Measurements from ENCODE around the gene STX10. TPM values are rescaled to one million over a fixed set of nuclear protein-coding genes. Genes with fewer than 3 reads are reported as not detected.

The STX10 gene
- polyA plus RNA-seq, 1 donor, result 49.0 TPM

DNA sequence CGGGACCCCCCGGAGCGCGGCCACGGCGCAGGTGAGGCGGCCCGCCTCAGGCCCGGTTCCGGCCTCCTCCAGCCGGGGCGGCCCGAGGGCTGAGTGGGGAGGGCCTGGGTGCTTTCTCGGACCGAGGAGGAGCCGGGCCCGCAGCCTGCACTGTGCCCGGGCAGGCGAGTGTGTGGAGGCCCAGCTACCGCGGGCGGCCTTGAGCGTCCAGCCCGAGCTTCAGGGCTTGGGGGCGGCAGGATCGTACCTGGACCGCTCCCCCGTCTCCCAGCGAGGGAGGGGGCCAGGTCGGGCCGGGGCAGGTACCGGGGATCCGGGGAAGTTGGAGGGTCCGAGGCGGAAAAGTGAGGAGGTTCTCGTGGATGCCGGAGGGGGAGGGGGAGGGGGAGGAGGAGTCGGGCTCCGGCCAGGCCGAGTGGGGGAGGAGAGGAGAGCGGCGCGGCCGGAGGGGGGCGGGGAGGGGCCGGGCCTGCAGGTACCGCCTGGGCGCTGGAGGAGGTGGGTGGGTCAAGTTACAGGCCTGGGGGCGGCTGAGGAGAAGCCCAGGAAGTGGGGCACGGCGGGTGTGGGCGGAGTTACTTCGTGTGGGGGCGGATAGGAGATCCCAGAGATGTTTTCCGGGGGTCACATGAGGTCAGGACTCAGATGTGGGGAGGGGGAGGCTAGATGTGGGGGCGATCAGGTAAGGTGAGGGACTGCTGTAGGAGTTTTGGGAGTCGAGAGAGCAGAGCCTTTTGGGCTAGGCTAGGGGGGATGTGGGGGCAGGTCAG lies 31.6 kb downstream of the STX10 start:
- no CpG with 5 or more reads among the region's 57 CpGs for WGBS (ENCODE audit: insufficient coverage, low lambda C conversion rate)
- no peaks in the 10 kb centered on the region for H3K27me3 ChIP-seq (ENCODE audit: control insufficient read depth, insufficient read depth, low read length)
- H3K27ac ChIP-seq (ENCODE audit: low read length), result no peak overlapping the region
- peaks cover 25% of the 10 kb centered on the region for H3K4me1 ChIP-seq (ENCODE audit: control insufficient read depth, insufficient read depth, low read length)
- DNase-seq, result peak in 1 of 2 donors; percentile 48
- H3K36me3 ChIP-seq (ENCODE audit: control insufficient read depth, insufficient read depth, low read length), result peaks cover 14% of the 10 kb centered on the region
- peak overlapping the region; percentile 90 for H3K4me3 ChIP-seq (ENCODE audit: low read length)
- no peaks in the 10 kb centered on the region for H3K9me3 ChIP-seq (ENCODE audit: control insufficient read depth, low read depth, low read length)

DNA sequence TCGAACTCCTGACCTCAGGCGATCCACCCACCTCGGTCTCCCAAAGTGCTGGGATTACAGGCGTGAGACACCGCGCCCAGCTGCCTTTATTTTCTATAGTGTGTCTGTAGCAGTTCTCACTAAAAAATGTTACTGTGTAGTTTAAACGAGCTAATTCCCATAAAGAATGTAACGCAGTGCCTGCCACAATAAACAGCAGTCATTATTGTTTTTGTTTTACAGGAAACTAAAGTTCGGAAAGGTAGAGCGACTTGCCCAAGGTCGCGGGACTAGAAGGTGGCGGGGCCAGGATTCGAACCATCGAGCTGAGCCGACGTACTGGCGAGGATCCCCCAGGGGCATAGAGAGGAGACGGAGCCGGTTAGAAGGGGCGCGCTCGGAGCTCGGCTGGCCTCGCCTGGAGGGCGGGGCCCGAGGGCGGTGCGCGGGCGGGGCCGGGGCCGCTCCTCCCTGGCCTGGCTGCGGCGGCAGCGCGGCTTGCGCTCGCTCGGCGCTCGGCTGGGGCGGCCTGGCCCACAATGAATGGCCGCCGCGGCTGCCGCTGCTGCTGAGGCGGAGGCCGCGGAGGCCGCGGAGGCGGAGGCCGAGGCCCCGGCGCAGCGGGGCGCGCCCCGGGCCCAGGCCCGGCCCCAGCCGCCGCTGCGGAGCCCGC lies 32.3 kb downstream of the STX10 start, which contains the start of gene NACC1:
NACC1 (plus strand) TSS at position 493 of the 652 bp plus-strand sequence. CDS start 16,944 bp downstream, outside the sequence.
- Histone ChIP-seq H3K4me1 (ENCODE audit: control insufficient read depth, insufficient read depth, low read length) (peaks cover 25% of the 10 kb centered on the region), H3K36me3 (ENCODE audit: control insufficient read depth, insufficient read depth, low read length) (peaks cover 18% of the 10 kb centered on the region), H3K9me3 (ENCODE audit: control insufficient read depth, low read depth, low read length) (no peaks in the 10 kb centered on the region), H3K4me3 (ENCODE audit: low read length) (peak within 1 kb of the TSS; percentile 97), H3K27ac (ENCODE audit: low read length) (peak within 1 kb of the TSS; percentile 45), H3K27me3 (ENCODE audit: control insufficient read depth, insufficient read depth, low read length) (no peaks in the 10 kb centered on the region)
- peak; percentile 87 to 91 for DNase-seq
- no CpG with 5 or more reads among the region's 65 CpGs for WGBS (ENCODE audit: insufficient coverage, low lambda C conversion rate)

DNA sequence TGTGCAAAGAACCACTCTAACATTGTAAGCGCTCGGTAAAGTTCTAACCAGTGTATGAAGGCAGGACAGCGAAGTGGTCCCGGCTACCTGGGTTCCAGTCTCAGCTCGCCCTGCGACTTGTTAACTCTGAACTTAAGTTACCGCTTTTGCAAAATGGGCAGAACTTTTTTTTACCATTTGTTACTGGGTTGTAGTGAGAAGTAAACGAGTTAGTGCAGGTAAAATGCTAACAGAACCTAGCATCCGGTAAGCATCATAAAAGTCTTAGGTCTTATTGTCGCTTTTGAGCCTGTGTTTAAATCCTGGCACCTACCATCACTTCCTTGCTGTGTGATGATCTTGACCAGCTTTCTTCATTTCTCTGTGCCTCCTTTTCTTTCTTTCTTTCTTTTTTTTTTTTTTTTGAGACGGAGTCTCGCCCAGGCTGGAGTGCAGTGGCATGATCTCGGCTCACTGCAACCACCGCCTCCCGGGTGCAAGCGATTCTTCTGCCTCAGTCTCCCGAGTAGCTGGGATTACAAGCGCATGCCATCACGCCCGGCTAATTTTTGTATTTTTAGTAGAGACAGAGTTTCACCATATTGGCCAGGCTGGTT lies 32.9 kb downstream of the STX10 start:
- no peak for DNase-seq
- peak overlapping the region; percentile 97 for H3K4me3 ChIP-seq (ENCODE audit: low read length)
- no peaks in the 10 kb centered on the region for H3K27me3 ChIP-seq (ENCODE audit: control insufficient read depth, insufficient read depth, low read length)
- H3K36me3 ChIP-seq (ENCODE audit: control insufficient read depth, insufficient read depth, low read length), result peaks cover 24% of the 10 kb centered on the region
- no peaks in the 10 kb centered on the region for H3K9me3 ChIP-seq (ENCODE audit: control insufficient read depth, low read depth, low read length)
- H3K4me1 ChIP-seq (ENCODE audit: control insufficient read depth, insufficient read depth, low read length), result peaks cover 22% of the 10 kb centered on the region
- WGBS (ENCODE audit: insufficient coverage, low lambda C conversion rate), result 0% methylated on average over 1 of the region's 20 CpGs
- peak overlapping the region; percentile 45 for H3K27ac ChIP-seq (ENCODE audit: low read length)

DNA sequence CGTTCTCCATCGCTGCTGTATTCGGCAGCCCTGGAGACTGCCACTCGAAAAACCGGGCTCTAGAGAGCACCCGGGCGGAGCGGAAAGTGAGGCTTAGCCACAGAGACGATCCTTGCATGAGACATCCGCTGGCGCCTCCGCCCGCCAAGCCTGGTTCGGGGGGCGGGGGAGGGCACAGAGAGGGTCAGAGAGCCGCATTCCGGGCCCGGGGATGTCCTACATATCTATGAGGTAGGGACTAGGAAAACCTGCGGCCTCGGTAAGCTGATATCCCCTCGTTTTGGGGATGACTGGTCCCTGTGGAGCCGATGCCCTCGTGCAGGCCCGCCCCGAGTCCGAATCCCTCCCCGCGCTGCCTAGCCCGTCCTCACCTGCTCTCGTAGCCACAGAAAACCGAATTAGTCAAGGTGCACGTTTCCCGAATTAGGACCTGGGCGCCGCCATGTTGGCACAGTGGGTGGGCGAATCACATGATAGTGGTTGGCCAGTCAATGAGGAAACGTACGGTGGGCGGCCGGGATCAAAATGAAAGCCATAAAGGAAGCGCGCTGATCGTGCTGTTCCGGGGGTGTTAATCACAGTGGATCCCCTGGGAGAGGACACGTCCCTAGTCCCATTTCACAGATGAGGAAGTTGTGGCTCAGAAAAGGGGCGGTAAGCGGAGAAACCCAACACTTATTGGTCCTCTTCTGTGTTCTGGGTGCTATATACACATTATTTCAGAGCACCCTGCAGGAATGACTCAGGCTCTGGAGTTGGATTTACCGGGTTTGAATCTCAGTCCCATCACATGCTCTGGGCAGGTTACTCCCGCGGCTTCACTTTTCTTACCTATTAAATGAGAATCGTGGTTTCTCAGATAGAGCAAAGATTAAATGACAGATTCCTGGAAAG lies 33.6 kb downstream of the STX10 start, which contains the start of gene TRMT1:
TRMT1 (minus strand) TSS at position 459 of the 894 bp plus-strand sequence; CDS start at position 118, 341 bp downstream.
- Histone ChIP-seq H3K27me3 (ENCODE audit: control insufficient read depth, insufficient read depth, low read length) (no peaks in the 10 kb centered on the region), H3K9me3 (ENCODE audit: control insufficient read depth, low read depth, low read length) (no peaks in the 10 kb centered on the region), H3K27ac (ENCODE audit: low read length) (peak within 1 kb of the TSS; percentile 45), H3K4me1 (ENCODE audit: control insufficient read depth, insufficient read depth, low read length) (peaks cover 16% of the 10 kb centered on the region), H3K4me3 (ENCODE audit: low read length) (peak within 1 kb of the TSS; percentile 97), H3K36me3 (ENCODE audit: control insufficient read depth, insufficient read depth, low read length) (peaks cover 21% of the 10 kb centered on the region)
- WGBS (ENCODE audit: insufficient coverage, low lambda C conversion rate), result no CpG with 5 or more reads among the region's 51 CpGs
- peak; percentile 88 to 93 for DNase-seq

DNA sequence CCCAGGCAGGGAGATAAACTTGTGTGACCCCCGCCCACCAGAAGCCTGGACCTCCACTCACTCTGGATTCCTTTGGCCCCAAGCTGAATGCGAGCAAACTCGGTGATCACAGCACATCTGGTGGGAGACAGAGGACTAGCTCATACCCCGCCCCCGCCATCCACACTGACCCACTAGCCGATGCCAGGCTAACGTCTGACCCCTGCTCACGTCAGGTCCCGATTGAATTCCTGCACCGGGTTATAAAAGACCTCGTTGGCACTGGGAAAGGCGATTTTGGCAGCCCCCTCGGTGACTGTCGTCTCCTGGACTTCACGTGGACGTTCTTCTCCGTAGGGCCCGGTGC lies 34.3 kb downstream of the STX10 start:
- H3K36me3 ChIP-seq (ENCODE audit: control insufficient read depth, insufficient read depth, low read length), result peaks cover 20% of the 10 kb centered on the region
- H3K4me3 ChIP-seq (ENCODE audit: low read length), result peak overlapping the region; percentile 97
- H3K27ac ChIP-seq (ENCODE audit: low read length), result no peak overlapping the region
- no peaks in the 10 kb centered on the region for H3K9me3 ChIP-seq (ENCODE audit: control insufficient read depth, low read depth, low read length)
- no CpG with 5 or more reads among the region's 18 CpGs for WGBS (ENCODE audit: insufficient coverage, low lambda C conversion rate)
- no peaks in the 10 kb centered on the region for H3K27me3 ChIP-seq (ENCODE audit: control insufficient read depth, insufficient read depth, low read length)
- DNase-seq, result no peak
- H3K4me1 ChIP-seq (ENCODE audit: control insufficient read depth, insufficient read depth, low read length), result peaks cover 16% of the 10 kb centered on the region

DNA sequence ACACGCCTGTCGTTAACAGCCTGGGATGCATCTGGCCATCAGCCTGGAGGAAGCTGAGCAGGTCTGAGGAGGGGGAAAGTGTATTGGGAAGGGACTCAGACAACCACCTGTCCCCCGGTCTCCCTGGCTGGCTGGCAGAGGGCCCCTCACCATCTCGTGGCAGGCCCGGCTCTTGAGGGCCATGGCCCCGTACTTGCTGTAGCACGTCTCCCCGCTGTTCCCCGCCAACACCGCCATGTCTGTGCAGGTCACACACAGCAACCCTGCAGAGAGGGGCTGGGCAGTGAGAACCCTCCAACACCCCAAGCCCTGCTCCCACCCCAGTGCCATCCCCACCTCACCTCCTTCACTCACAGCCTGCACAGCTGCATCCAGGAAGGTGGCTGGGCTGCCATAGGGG lies 37.6 kb downstream of the STX10 start:
- H3K4me3 ChIP-seq (ENCODE audit: low read length), result no peak overlapping the region
- DNase-seq, result no peak
- peaks cover 8% of the 10 kb centered on the region for H3K4me1 ChIP-seq (ENCODE audit: control insufficient read depth, insufficient read depth, low read length)
- H3K9me3 ChIP-seq (ENCODE audit: control insufficient read depth, low read depth, low read length), result no peaks in the 10 kb centered on the region
- no peaks in the 10 kb centered on the region for H3K27me3 ChIP-seq (ENCODE audit: control insufficient read depth, insufficient read depth, low read length)
- no peak overlapping the region for H3K27ac ChIP-seq (ENCODE audit: low read length)
- H3K36me3 ChIP-seq (ENCODE audit: control insufficient read depth, insufficient read depth, low read length), result peaks cover 35% of the 10 kb centered on the region
- WGBS (ENCODE audit: insufficient coverage, low lambda C conversion rate), result no CpG with 5 or more reads among the region's 10 CpGs

DNA sequence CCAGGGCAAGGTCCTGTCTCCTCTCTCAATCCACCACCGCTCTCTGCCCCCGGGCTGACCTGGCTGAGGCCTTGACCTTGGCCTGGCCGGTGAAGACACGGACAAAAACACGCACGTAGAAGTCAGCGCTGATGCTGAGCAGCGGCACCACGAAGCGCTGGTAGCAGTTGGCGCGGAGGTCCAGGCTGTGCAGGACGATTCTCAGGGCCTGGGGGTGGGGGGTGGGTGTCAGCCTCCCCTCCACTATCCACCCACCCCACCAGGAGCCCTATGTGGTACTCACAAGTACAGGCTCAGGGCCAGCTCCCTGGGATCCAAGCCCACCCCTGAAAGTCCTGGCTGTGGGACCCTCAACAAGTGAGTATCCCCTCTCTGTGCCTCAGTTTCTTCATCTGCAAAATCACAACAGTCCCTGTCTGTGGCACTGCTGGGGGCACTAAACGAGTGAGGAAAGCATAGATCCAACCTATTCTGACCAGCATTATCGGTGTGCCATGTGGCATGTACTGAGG lies 40.0 kb downstream of the STX10 start:
- Histone ChIP-seq H3K27ac (ENCODE audit: low read length) (no peak overlapping the region), H3K36me3 (ENCODE audit: control insufficient read depth, insufficient read depth, low read length) (peaks cover 37% of the 10 kb centered on the region), H3K27me3 (ENCODE audit: control insufficient read depth, insufficient read depth, low read length) (no peaks in the 10 kb centered on the region), H3K9me3 (ENCODE audit: control insufficient read depth, low read depth, low read length) (no peaks in the 10 kb centered on the region), H3K4me1 (ENCODE audit: control insufficient read depth, insufficient read depth, low read length) (no peaks in the 10 kb centered on the region), H3K4me3 (ENCODE audit: low read length) (no peak overlapping the region)
- WGBS (ENCODE audit: insufficient coverage, low lambda C conversion rate), result no CpG with 5 or more reads among the region's 15 CpGs
- no peak for DNase-seq

DNA sequence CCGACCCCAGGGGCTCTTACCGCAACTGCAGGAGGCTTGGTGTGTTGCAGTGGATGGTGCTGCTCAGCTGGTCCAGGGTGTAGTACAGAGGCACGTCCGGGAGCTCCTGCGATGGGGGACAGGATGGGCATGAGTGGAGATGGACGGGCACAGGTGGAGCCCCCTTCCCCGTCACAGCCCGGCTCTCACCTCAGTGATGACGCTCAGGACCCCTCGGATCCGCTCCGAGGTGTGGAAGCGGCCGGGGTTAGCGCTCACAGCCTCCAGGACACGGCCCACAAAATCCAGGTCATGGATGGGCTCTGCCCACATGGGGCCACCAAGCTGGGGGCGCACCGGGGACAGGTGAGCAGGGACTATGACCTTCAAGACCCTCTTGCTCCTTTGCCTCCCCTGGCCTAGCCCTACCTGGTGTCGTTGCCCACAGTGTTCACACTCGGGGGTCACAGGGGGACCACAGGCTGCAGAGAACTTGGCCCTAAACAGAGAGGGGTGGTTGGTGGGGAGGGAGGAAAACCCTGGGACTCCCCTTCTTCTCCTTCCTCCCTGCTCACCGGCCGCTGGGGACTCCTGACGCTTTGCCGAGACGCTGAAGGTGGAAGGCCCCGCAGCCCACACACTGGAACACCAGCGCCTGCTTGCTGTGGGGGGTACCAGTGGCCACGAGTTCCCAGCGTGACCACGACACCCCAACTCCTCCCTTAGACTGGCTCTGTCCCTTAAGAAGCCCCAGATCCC lies 40.6 kb downstream of the STX10 start:
- Histone ChIP-seq H3K27me3 (ENCODE audit: control insufficient read depth, insufficient read depth, low read length) (no peaks in the 10 kb centered on the region), H3K4me1 (ENCODE audit: control insufficient read depth, insufficient read depth, low read length) (no peaks in the 10 kb centered on the region), H3K4me3 (ENCODE audit: low read length) (no peak overlapping the region), H3K36me3 (ENCODE audit: control insufficient read depth, insufficient read depth, low read length) (peaks cover 34% of the 10 kb centered on the region), H3K27ac (ENCODE audit: low read length) (no peak overlapping the region), H3K9me3 (ENCODE audit: control insufficient read depth, low read depth, low read length) (peaks cover under 1% of the 10 kb centered on the region)
- no CpG with 5 or more reads among the region's 30 CpGs for WGBS (ENCODE audit: insufficient coverage, low lambda C conversion rate)
- DNase-seq, result no peak

DNA sequence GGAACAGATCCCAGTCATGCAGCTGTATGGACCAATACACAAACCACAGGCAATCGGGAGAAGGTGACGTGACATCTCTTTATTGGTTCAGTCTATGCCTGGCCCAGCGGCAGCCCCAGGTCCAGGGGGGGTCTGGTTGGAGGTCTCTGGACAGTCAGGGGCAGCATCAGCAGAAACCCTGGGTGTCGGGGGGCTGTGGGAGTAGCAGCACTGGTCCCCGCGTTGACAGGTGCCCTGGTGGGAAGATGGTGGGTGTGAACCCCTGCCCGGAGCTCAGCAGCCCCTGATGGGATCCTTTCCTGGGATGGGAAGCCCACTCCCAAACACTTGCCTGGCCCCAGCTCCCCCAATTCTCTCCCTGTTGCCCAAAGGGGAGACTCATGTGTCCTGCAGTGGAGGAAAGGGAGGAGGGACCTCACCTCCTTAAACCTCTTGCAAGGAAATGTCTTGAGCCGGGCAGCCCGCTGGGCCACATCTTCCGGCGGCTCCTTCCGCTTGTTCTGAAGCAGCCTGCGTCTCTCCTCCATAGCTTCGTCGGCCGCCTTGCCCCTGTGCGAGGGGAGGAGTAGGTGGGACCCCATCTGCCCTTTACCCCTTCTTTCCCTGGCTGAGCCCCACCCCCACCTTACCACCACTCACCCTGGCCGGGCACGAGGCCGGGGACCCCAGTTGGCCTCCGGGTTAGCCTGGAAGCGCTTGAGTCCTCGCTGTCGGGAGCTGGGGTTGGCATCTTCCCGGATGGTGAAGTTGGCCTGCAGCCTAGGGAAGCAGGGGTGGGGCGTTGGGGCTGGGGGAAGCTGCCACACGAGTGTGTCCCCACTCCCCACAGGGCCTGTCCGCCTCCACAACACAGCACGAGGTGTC lies 45.1 kb downstream of the STX10 start:
- Histone ChIP-seq H3K4me1 (ENCODE audit: control insufficient read depth, insufficient read depth, low read length) (peaks cover 10% of the 10 kb centered on the region), H3K9me3 (ENCODE audit: control insufficient read depth, low read depth, low read length) (peaks cover 3% of the 10 kb centered on the region), H3K36me3 (ENCODE audit: control insufficient read depth, insufficient read depth, low read length) (peaks cover 18% of the 10 kb centered on the region), H3K27ac (ENCODE audit: low read length) (no peak overlapping the region), H3K27me3 (ENCODE audit: control insufficient read depth, insufficient read depth, low read length) (peaks cover 30% of the 10 kb centered on the region), H3K4me3 (ENCODE audit: low read length) (no peak overlapping the region)
- DNase-seq, result no peak
- no CpG with 5 or more reads among the region's 29 CpGs for WGBS (ENCODE audit: insufficient coverage, low lambda C conversion rate)

Measured in large intestine (tissue), 3 donors.